ENCODE measurements around the gene ZNF219.
A peak's percentile ranks its signal among the peaks of the same experiment; 100 is the strongest.

The ZNF219 gene

DNA sequence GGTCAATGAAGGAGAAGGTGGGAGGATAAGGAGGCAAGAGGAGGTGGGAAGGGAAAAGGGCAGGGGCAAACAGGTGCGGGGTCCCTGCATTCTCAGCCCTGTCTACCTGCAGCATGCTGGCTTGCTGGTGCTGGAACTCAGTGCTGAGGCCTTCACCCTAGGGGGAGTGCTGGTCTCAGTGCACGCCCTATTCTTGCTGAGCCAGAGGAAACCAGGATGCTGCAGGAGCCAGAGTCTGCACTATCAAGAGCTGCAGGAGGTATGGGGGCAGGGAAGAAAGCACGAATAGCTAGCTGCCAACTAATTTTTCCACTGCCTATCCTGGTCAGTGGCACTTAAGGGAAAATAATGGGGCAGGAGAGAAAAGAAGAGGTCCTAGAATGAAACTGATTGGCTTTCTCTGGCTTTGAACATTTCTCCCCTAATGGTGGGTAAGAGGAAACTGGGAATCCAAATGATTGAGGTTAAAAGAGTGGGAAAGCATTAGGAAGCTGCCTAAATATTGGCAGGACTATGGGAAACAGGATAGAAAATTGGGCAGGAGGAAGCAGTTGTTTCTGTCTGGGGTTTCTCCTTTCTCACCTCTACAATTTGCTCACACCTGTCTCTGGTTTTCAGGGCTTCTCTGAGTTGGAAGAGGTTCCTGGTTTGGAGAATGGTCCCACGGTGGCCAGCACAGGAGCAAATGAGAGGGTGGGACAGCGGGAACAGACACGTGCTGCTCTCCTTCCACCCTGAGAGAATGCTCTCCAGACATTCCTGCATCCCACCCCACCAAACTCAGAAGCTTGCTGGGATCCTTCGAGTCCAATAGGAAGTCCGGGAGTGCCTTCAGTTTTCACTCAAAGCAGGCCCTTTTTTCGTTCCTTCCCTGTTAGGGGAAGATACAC is 4.3 kb upstream of the ZNF219 start:
- Histone ChIP-seq H3K27me3 (ENCODE audit: insufficient read depth, insufficient read length) (no peaks in the 10 kb centered on the region), H3K4me1 (ENCODE audit: insufficient read depth, insufficient read length) (peaks cover 13% of the 10 kb centered on the region), H3K36me3 (ENCODE audit: insufficient read depth, insufficient read length, low read length) (peaks cover 2% of the 10 kb centered on the region), H3K4me3 (ENCODE audit: insufficient read length, low read depth) (peak overlapping the region; percentile 83), H3K9me3 (ENCODE audit: insufficient read depth, low read length) (no peaks in the 10 kb centered on the region), H3K9ac (ENCODE audit: insufficient read length, low read depth) (peak overlapping the region; percentile 96)
- no peak for TF ChIP-seq SUZ12 (IDR thresholded peaks at IDR 0.05; ENCODE audit: extremely low read depth, insufficient read depth, insufficient read length)
- TF ChIP-seq ZNF274 (IDR thresholded peaks at IDR 0.05; ENCODE audit: low read depth, low read length), result no peak
- no peak for TF ChIP-seq YY1 (IDR thresholded peaks at IDR 0.05; ENCODE audit: insufficient read depth, insufficient read length)
- no peak for DNase-seq (ENCODE audit: low read depth, low spot score)

DNA sequence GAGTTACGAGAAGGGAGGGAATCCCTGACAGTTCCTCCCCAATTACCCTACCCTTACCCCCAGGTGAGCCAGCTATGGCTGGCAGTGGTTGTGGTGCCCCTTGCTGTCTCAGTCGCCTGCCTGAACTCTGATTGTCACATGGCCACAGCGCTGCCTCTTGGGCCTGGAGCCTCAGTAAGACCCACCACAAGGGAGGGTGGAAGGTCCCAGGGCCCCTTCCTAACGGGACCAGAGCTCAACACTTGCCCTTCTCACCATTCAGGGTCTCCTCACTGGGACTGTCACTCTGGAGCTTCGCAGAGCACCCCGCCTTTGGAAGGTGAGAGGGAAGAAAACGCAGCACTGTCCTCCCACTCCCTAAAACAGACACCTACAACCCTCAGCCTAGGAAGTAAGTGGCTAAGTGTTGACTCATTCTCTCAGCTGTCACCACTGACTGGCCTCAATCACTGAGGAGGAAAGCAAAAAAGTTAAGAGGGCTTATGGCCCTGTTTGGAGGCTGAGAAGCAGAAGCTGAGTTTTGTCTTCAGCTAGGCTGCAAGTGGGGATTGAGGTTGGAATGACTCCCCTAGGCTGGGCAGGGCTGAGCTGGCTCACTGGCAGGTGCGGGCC is 3.5 kb upstream of the ZNF219 start:
- Histone ChIP-seq H3K4me1 (ENCODE audit: insufficient read depth, insufficient read length) (peaks cover 10% of the 10 kb centered on the region), H3K36me3 (ENCODE audit: insufficient read depth, insufficient read length, low read length) (peaks cover 2% of the 10 kb centered on the region), H3K27me3 (ENCODE audit: insufficient read depth, insufficient read length) (no peaks in the 10 kb centered on the region), H3K4me3 (ENCODE audit: insufficient read length, low read depth) (no peak overlapping the region), H3K9me3 (ENCODE audit: insufficient read depth, low read length) (no peaks in the 10 kb centered on the region), H3K9ac (ENCODE audit: insufficient read length, low read depth) (no peak overlapping the region)
- DNase-seq (ENCODE audit: low read depth, low spot score), result no peak
- TF ChIP-seq SUZ12 (IDR thresholded peaks at IDR 0.05; ENCODE audit: extremely low read depth, insufficient read depth, insufficient read length), result no peak
- no peak for TF ChIP-seq YY1 (IDR thresholded peaks at IDR 0.05; ENCODE audit: insufficient read depth, insufficient read length)
- no peak for TF ChIP-seq ZNF274 (IDR thresholded peaks at IDR 0.05; ENCODE audit: low read depth, low read length)

DNA sequence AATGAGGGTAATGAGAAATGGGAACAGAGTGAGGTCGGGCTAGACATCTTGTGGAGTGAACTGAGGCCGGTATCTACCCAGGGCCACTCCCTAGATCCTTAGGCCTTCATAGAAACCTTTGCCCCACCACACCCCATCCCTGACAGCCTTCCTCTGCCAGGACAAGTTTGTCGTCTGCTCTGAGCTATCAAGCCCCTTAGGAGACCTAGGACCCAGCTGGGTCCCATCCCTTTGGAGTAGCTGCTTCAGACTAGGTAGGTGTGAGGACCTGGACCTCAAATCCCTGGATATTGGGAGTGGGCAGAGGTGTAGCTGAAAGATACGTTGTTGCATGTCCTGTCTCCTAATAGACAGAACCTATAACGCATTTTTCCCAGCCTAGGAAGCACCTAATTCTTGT is 2.5 kb upstream of the ZNF219 start, which contains the start of gene TMEM253:
TMEM253 (plus strand) TSS at position 136 of the 400 bp plus-strand sequence. CDS start 278 bp downstream, outside the sequence.
- no peaks in the 10 kb centered on the region for H3K27me3 ChIP-seq (ENCODE audit: insufficient read depth, insufficient read length)
- no peak within 1 kb of the TSS for H3K9ac ChIP-seq (ENCODE audit: insufficient read length, low read depth)
- H3K9me3 ChIP-seq (ENCODE audit: insufficient read depth, low read length), result no peaks in the 10 kb centered on the region
- H3K4me1 ChIP-seq (ENCODE audit: insufficient read depth, insufficient read length), result peaks cover 10% of the 10 kb centered on the region
- TF ChIP-seq ZNF274 (IDR thresholded peaks at IDR 0.05; ENCODE audit: low read depth, low read length) (no peak), SUZ12 (IDR thresholded peaks at IDR 0.05; ENCODE audit: extremely low read depth, insufficient read depth, insufficient read length) (no peak), YY1 (IDR thresholded peaks at IDR 0.05; ENCODE audit: insufficient read depth, insufficient read length) (no peak)
- no peak within 1 kb of the TSS for H3K4me3 ChIP-seq (ENCODE audit: insufficient read length, low read depth)
- peaks cover 2% of the 10 kb centered on the region for H3K36me3 ChIP-seq (ENCODE audit: insufficient read depth, insufficient read length, low read length)
- no peak for DNase-seq (ENCODE audit: low read depth, low spot score)

DNA sequence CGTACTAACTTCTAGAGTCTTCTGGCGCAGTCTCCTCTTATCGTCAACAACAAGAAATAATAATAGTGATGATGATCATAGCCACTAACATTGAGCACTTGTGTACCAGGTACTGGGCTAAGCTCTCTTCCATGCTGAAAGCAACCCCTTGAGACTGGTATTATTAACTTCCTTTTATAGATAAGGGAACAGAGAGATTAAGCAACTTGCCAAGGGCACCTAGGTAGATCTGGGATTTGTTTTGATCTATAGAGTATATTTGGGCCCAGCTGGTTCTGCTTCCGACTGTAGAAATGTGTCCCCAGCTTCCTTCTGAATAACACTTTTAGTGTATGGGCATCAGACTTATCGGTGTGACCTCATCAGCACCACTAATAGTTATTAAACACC is 1.1 kb upstream of the ZNF219 start:
- no peaks in the 10 kb centered on the region for H3K9me3 ChIP-seq (ENCODE audit: insufficient read depth, low read length)
- no peak overlapping the region for H3K4me3 ChIP-seq (ENCODE audit: insufficient read length, low read depth)
- peaks cover 10% of the 10 kb centered on the region for H3K4me1 ChIP-seq (ENCODE audit: insufficient read depth, insufficient read length)
- peak overlapping the region; percentile 54 for H3K9ac ChIP-seq (ENCODE audit: insufficient read length, low read depth)
- H3K36me3 ChIP-seq (ENCODE audit: insufficient read depth, insufficient read length, low read length), result peaks cover 2% of the 10 kb centered on the region
- DNase-seq (ENCODE audit: low read depth, low spot score), result no peak
- no peak for TF ChIP-seq SUZ12 (IDR thresholded peaks at IDR 0.05; ENCODE audit: extremely low read depth, insufficient read depth, insufficient read length)
- no peak for TF ChIP-seq ZNF274 (IDR thresholded peaks at IDR 0.05; ENCODE audit: low read depth, low read length)
- no peak for TF ChIP-seq YY1 (IDR thresholded peaks at IDR 0.05; ENCODE audit: insufficient read depth, insufficient read length)
- no peaks in the 10 kb centered on the region for H3K27me3 ChIP-seq (ENCODE audit: insufficient read depth, insufficient read length)

DNA sequence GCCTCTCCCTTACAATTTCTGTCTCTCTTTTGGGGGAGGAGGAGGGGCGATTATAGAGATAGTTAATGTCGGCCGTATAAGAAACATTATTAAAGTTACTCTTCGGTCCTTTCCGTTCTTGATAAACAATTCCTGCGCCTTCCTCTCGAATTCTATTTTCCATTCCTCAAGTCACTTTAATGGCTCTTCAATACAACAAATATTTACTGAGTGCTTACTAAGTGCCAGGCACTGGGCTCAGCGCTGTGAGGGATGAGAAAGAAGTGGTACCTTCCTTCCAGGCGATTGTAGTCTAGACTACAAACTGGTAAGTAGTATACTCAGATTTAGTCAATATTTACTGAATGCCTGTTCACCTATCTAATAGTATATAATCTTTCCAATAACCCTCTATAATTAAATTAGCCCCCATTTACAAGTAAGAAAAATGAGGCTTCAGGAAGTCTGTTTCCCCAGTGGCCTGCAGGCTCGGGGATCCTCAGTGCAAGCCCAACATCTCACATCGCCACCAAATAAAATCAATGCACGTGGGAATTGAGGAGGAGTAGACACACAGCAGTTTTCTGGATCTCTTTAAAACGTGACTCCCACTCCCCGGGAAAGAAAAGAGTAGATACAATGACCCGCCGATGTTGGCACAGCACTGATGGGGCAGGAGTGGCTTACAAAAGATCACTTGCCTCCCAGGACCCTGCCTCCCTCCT is 589 bp upstream of the ZNF219 start:
- peak overlapping the region; percentile 54 for H3K9ac ChIP-seq (ENCODE audit: insufficient read length, low read depth)
- no peak for TF ChIP-seq ZNF274 (IDR thresholded peaks at IDR 0.05; ENCODE audit: low read depth, low read length)
- TF ChIP-seq SUZ12 (IDR thresholded peaks at IDR 0.05; ENCODE audit: extremely low read depth, insufficient read depth, insufficient read length), result no peak
- no peak for TF ChIP-seq YY1 (IDR thresholded peaks at IDR 0.05; ENCODE audit: insufficient read depth, insufficient read length)
- no peaks in the 10 kb centered on the region for H3K9me3 ChIP-seq (ENCODE audit: insufficient read depth, low read length)
- peak overlapping the region; percentile 46 for H3K4me3 ChIP-seq (ENCODE audit: insufficient read length, low read depth)
- H3K4me1 ChIP-seq (ENCODE audit: insufficient read depth, insufficient read length), result peaks cover 10% of the 10 kb centered on the region
- H3K36me3 ChIP-seq (ENCODE audit: insufficient read depth, insufficient read length, low read length), result peaks cover 2% of the 10 kb centered on the region
- DNase-seq (ENCODE audit: low read depth, low spot score), result no peak
- H3K27me3 ChIP-seq (ENCODE audit: insufficient read depth, insufficient read length), result no peaks in the 10 kb centered on the region

DNA sequence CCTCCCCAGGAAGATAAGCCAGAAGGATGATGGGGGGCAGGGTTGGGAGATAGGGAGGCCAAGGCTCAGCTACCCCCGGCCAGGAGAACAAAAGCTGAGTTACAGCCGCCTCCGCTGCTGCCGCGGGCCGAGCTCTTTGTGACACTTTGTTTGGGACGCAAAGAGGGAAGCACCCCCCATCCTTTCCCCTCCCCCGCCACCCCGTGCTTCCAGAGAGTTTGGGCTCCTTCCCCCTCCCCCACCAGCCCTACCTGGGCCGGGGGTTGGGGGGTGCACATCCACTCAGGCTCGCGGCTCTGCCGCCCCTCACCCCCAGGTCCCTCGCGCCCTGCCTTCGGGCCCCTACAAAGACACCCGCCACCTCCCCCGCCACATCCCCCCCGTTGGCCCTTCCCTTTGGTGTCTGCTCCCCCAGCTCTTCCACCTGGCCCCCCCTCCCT is 799 bp downstream of the ZNF219 start:
- Histone ChIP-seq H3K4me3 (ENCODE audit: insufficient read length, low read depth) (peak overlapping the region; percentile 27), H3K4me1 (ENCODE audit: insufficient read depth, insufficient read length) (peaks cover 18% of the 10 kb centered on the region)
- no peak for TF ChIP-seq ZNF274 (IDR thresholded peaks at IDR 0.05; ENCODE audit: low read depth, low read length)
- no peak for TF ChIP-seq YY1 (IDR thresholded peaks at IDR 0.05; ENCODE audit: insufficient read depth, insufficient read length)
- TF ChIP-seq SUZ12 (IDR thresholded peaks at IDR 0.05; ENCODE audit: extremely low read depth, insufficient read depth, insufficient read length), result no peak

More for the DNA sequence above, 799 bp downstream of the ZNF219 start:
- Histone ChIP-seq H3K9me3 (ENCODE audit: insufficient read depth, low read length) (no peaks in the 10 kb centered on the region), H3K36me3 (ENCODE audit: insufficient read depth, insufficient read length, low read length) (peaks cover 10% of the 10 kb centered on the region), H3K27me3 (ENCODE audit: insufficient read depth, insufficient read length) (no peaks in the 10 kb centered on the region), H3K9ac (ENCODE audit: insufficient read length, low read depth) (peak overlapping the region; percentile 67)
- no peak for DNase-seq (ENCODE audit: low read depth, low spot score)

Measured in NT2/D1 (cell line).